HAP-1 (cell line): ENCODE results near the gene XXYLT1.

Experiments
- DNase-seq, 2 experiments: peaks; one replicate each; pipeline ENCODE4 v3.0.0-alpha.2; 2016 to 2020; ENCODE audit warnings: low spot score in 2 of 2
- H3K27me3 ChIP-seq: fragments of 250-450 bp; sonication (Bioruptor Pico); 2 replicates; pipeline ENCODE4 v1.5.1; 2020; ENCODE audit warnings: low read depth, mild to moderate bottlenecking, moderate library complexity
- H3K36me3 ChIP-seq: fragments of 250-450 bp; sonication (Bioruptor Pico); replicated peaks from 2 replicates; pipeline ENCODE4 v1.5.1; 2020; ENCODE audit warnings: mild to moderate bottlenecking
- H3K4me1 ChIP-seq: fragments of 250-450 bp; sonication (Bioruptor Pico); 2 replicates; pipeline ENCODE4 v1.5.1; 2020; ENCODE audit warnings: mild to moderate bottlenecking
- H3K4me3 ChIP-seq: fragments of 250-450 bp; sonication (Bioruptor Pico); 2 replicates; pipeline ENCODE4 v1.5.1; 2020; ENCODE audit warnings: mild to moderate bottlenecking, moderate library complexity
- H3K9me3 ChIP-seq: fragments of 250-450 bp; sonication (Bioruptor Pico); 2 replicates; pipeline ENCODE4 v1.5.1; 2020; ENCODE audit warnings: mild to moderate bottlenecking, moderate library complexity
- in situ Hi-C: fragments of 300-500 bp; cut with MboI; formaldehyde crosslinking; loops from 3 replicates; pipeline ENCODE4 v1.14.3; 2020; ENCODE audit warnings: low sequenced_read_pairs, inconsistent platforms, mixed read lengths

Gene XXYLT1

GRCh38 chr3:195133462-195133861, 137.5 kb downstream of the XXYLT1 start:
- Histone ChIP-seq H3K4me1 (no peaks in the 10 kb centered on the region), H3K27me3 (no peaks in the 10 kb centered on the region), H3K4me3 (no peak overlapping the region), H3K9me3 (no peaks in the 10 kb centered on the region), H3K36me3 (no peaks in the 10 kb centered on the region)
- in situ Hi-C loops, result no loop called here
- no peak for DNase-seq

GRCh38 chr3:195133013-195133412, 137.9 kb downstream of the XXYLT1 start:
- no peak for DNase-seq
- in situ Hi-C loops, result no loop called here

GRCh38 chr3:195131176-195131575, 139.8 kb downstream of the XXYLT1 start:
- H3K4me1 ChIP-seq, result no peaks in the 10 kb centered on the region
- H3K27me3 ChIP-seq, result no peaks in the 10 kb centered on the region
- DNase-seq, result no peak
- H3K4me3 ChIP-seq, result no peak overlapping the region
- in situ Hi-C loops, result no loop called here
- no peaks in the 10 kb centered on the region for H3K9me3 ChIP-seq
- H3K36me3 ChIP-seq, result no peaks in the 10 kb centered on the region

More at GRCh38 chr3:195133013-195133412, 137.9 kb downstream of the XXYLT1 start:
- H3K27me3 ChIP-seq, result no peaks in the 10 kb centered on the region
- no peak overlapping the region for H3K4me3 ChIP-seq
- no peaks in the 10 kb centered on the region for H3K36me3 ChIP-seq
- H3K4me1 ChIP-seq, result no peaks in the 10 kb centered on the region
- no peaks in the 10 kb centered on the region for H3K9me3 ChIP-seq

- H3K36me3 ChIP-seq, result no peaks in the 10 kb centered on the region
- H3K4me1 ChIP-seq, result no peaks in the 10 kb centered on the region
- H3K4me3 ChIP-seq, result no peak overlapping the region
- no peaks in the 10 kb centered on the region for H3K27me3 ChIP-seq
- no peaks in the 10 kb centered on the region for H3K9me3 ChIP-seq
- no peak for DNase-seq
- in situ Hi-C loops, result no loop called here
These were observed 141.1 kb downstream of the XXYLT1 start for GRCh38 chr3:195129644-195130492.

GRCh38 chr3:195129072-195129643, 141.8 kb downstream of the XXYLT1 start:
- no peaks in the 10 kb centered on the region for H3K9me3 ChIP-seq
- H3K4me1 ChIP-seq, result no peaks in the 10 kb centered on the region
- in situ Hi-C loops, result no loop called here
- DNase-seq, result no peak
- H3K36me3 ChIP-seq, result no peaks in the 10 kb centered on the region
- no peaks in the 10 kb centered on the region for H3K27me3 ChIP-seq
- H3K4me3 ChIP-seq, result no peak overlapping the region

GRCh38 chr3:195128255-195129071, 142.5 kb downstream of the XXYLT1 start:
- H3K4me3 ChIP-seq, result no peak overlapping the region
- H3K4me1 ChIP-seq, result no peaks in the 10 kb centered on the region
- no peaks in the 10 kb centered on the region for H3K9me3 ChIP-seq
- H3K27me3 ChIP-seq, result no peaks in the 10 kb centered on the region
- DNase-seq, result no peak
- no peaks in the 10 kb centered on the region for H3K36me3 ChIP-seq
- in situ Hi-C loops, result no loop called here

- no peaks in the 10 kb centered on the region for H3K36me3 ChIP-seq
- H3K4me3 ChIP-seq, result no peak overlapping the region
- H3K4me1 ChIP-seq, result no peaks in the 10 kb centered on the region
- in situ Hi-C loops, result no loop called here
- DNase-seq, result no peak
- H3K27me3 ChIP-seq, result no peaks in the 10 kb centered on the region
- H3K9me3 ChIP-seq, result no peaks in the 10 kb centered on the region
These were observed 144.8 kb downstream of the XXYLT1 start for GRCh38 chr3:195126056-195126605.

GRCh38 chr3:195125646-195126045, 145.3 kb downstream of the XXYLT1 start:
- DNase-seq, result no peak
- in situ Hi-C loops, result no loop called here
- H3K4me1 ChIP-seq, result no peaks in the 10 kb centered on the region

GRCh38 chr3:195124378-195124992, 146.5 kb downstream of the XXYLT1 start:
- no peak for DNase-seq
- no peaks in the 10 kb centered on the region for H3K9me3 ChIP-seq
- peaks cover 2% of the 10 kb centered on the region for H3K4me1 ChIP-seq
- H3K4me3 ChIP-seq, result no peak overlapping the region
- in situ Hi-C loops, result no loop called here
- H3K27me3 ChIP-seq, result no peaks in the 10 kb centered on the region
- no peaks in the 10 kb centered on the region for H3K36me3 ChIP-seq

More at GRCh38 chr3:195125646-195126045, 145.3 kb downstream of the XXYLT1 start:
- no peaks in the 10 kb centered on the region for H3K36me3 ChIP-seq
- no peak overlapping the region for H3K4me3 ChIP-seq
- no peaks in the 10 kb centered on the region for H3K27me3 ChIP-seq
- no peaks in the 10 kb centered on the region for H3K9me3 ChIP-seq

GRCh38 chr3:195123281-195123691, 147.7 kb downstream of the XXYLT1 start:
- Histone ChIP-seq H3K9me3 (no peaks in the 10 kb centered on the region), H3K4me1 (peaks cover 2% of the 10 kb centered on the region), H3K36me3 (no peaks in the 10 kb centered on the region), H3K27me3 (no peaks in the 10 kb centered on the region), H3K4me3 (no peak overlapping the region)
- DNase-seq, result peak in 1 of 2 experiments; percentile 19
- in situ Hi-C loops, result no loop called here

GRCh38 chr3:195122261-195122660, 148.7 kb downstream of the XXYLT1 start:
- no peaks in the 10 kb centered on the region for H3K9me3 ChIP-seq
- no peaks in the 10 kb centered on the region for H3K36me3 ChIP-seq
- no peak overlapping the region for H3K4me3 ChIP-seq
- no peak for DNase-seq
- peaks cover 2% of the 10 kb centered on the region for H3K4me1 ChIP-seq
- in situ Hi-C loops, result no loop called here
- H3K27me3 ChIP-seq, result no peaks in the 10 kb centered on the region

GRCh38 chr3:195120267-195120601, 150.7 kb downstream of the XXYLT1 start:
- no peak for DNase-seq
- in situ Hi-C loops, result no loop called here
- Histone ChIP-seq H3K9me3 (no peaks in the 10 kb centered on the region), H3K4me3 (no peak overlapping the region), H3K36me3 (no peaks in the 10 kb centered on the region), H3K4me1 (peaks cover 2% of the 10 kb centered on the region), H3K27me3 (no peaks in the 10 kb centered on the region)

- Histone ChIP-seq H3K4me1 (peaks cover 2% of the 10 kb centered on the region), H3K27me3 (no peaks in the 10 kb centered on the region), H3K9me3 (no peaks in the 10 kb centered on the region), H3K4me3 (no peak overlapping the region), H3K36me3 (no peaks in the 10 kb centered on the region)
- DNase-seq, result peak; percentile 47 to 64
- in situ Hi-C loops, result no loop called here
These were observed 151.3 kb downstream of the XXYLT1 start for GRCh38 chr3:195119461-195120266.
